HepG2 (cell line): ENCODE measurements around the gene PIGL. TPM values are rescaled to one million over a fixed set of nuclear protein-coding genes. Genes with fewer than 3 reads are reported as not detected.

Experiments
- GABPB1 ChIP-seq: IDR thresholded peaks from 2 replicates; pipeline ENCODE4 v1.6.1; 2016; ENCODE audit warnings: mild to moderate bottlenecking, missing genetic modification reagents, moderate library complexity, missing compliant biosample characterization
- POLR2AphosphoS2 ChIP-seq: IDR thresholded peaks from 2 replicates; pipeline ENCODE4 v1.6.1; 2011; ENCODE audit warnings: low read depth, low read length, improper control_type of control experiment
- PTBP1 ChIP-seq: fragments of 200-400 bp; formaldehyde crosslinking; IDR thresholded peaks from 2 replicates; pipeline ENCODE4 v1.6.1; 2018; ENCODE audit warnings: low read length, low read depth; ENCODE audit not compliant: poor library complexity, severe bottlenecking
- SMARCE1 ChIP-seq: fragments of 450-650 bp; IDR thresholded peaks from 2 replicates; pipeline ENCODE4 v1.6.1; 2017; ENCODE audit warnings: borderline replicate concordance
- TARDBP ChIP-seq: sonication (generic); formaldehyde crosslinking; IDR thresholded peaks from 2 replicates; pipeline ENCODE4 v1.8.0; 2022; ENCODE audit warnings: mild to moderate bottlenecking, missing genetic modification reagents
- TGIF2 ChIP-seq: IDR thresholded peaks from 2 replicates; pipeline ENCODE4 v1.6.1; 2016; ENCODE audit warnings: control low read depth, missing compliant biosample characterization
- ZNF180 ChIP-seq: sonication (generic); formaldehyde crosslinking; IDR thresholded peaks from 2 replicates; pipeline ENCODE4 v1.4.0; 2020; ENCODE audit warnings: low read depth, missing genetic modification reagents, borderline replicate concordance
- ZNF20 ChIP-seq: sonication (generic); formaldehyde crosslinking; IDR thresholded peaks from 2 replicates; pipeline ENCODE4 v1.4.0; 2020; ENCODE audit warnings: mild to moderate bottlenecking, moderate library complexity, missing genetic modification reagents
- ZNF24 ChIP-seq: fragments of 450-650 bp; IDR thresholded peaks from 2 replicates; pipeline ENCODE4 v1.6.1; 2017; ENCODE audit warnings: antibody characterized with exemption, mild to moderate bottlenecking
- ZNF251 ChIP-seq: sonication (generic); formaldehyde crosslinking; IDR thresholded peaks from 2 replicates; pipeline ENCODE4 v1.9.0; 2021; ENCODE audit warnings: mild to moderate bottlenecking, missing genetic modification reagents
- ZNF432 ChIP-seq: sonication (generic); formaldehyde crosslinking; IDR thresholded peaks from 2 replicates; pipeline ENCODE4 v1.5.0; 2020; ENCODE audit warnings: missing genetic modification reagents, mild to moderate bottlenecking, borderline replicate concordance
- ZNF788 ChIP-seq: sonication (generic); formaldehyde crosslinking; IDR thresholded peaks from 2 replicates; pipeline ENCODE4 v1.5.0; 2020; ENCODE audit warnings: mild to moderate bottlenecking, missing genetic modification reagents, borderline replicate concordance
- polyA plus RNA-seq, 8 experiments: library from polyadenylated mRNA; depleted of rRNA in 3 of 8; stranded (reverse) in 7 of 8; unstranded in 1 of 8; fragments of >200 nt; fragmentation: Illumina TruSeq in 4 of 8; extraction: Trizol in 4 of 8; gene quantifications; 2 replicates each; pipeline versions ENCODE4 v1.2.1 to v1.2.3, GENCODE V29; 2011 to 2016; ENCODE audit warnings: low read depth in 4 of 8, missing spikeins in 1 of 8, mixed read lengths in 1 of 8; ENCODE audit not compliant: insufficient read depth in 1 of 8
- total RNA-seq, 5 experiments: library from RNA; depleted of rRNA; stranded (reverse); fragments of >200 nt; fragmentation: Illumina TruSeq; extraction: Trizol; gene quantifications; 2 replicates each; pipeline ENCODE4 v1.2.3, GENCODE V29; 2016; ENCODE audit warnings: low read depth in 1 of 5
- TF ChIP-seq, protein P1 (sequence below): sonication (generic); formaldehyde crosslinking; IDR thresholded peaks from 2 replicates; pipeline ENCODE4 v1.8.1; 2023; ENCODE audit warnings: missing genetic modification reagents, inconsistent platforms, borderline replicate concordance
- TF ChIP-seq, protein P2 (sequence below): sonication (generic); formaldehyde crosslinking; IDR thresholded peaks from 2 replicates; pipeline ENCODE4 v1.4.0; 2020; ENCODE audit warnings: missing genetic modification reagents
- TF ChIP-seq, protein P3 (sequence below): IDR thresholded peaks from 2 replicates; pipeline ENCODE4 v1.6.1; 2016
- TF ChIP-seq, protein P4 (sequence below): sonication (generic); formaldehyde crosslinking; IDR thresholded peaks from 2 replicates; pipeline ENCODE4 v1.4.0; 2020; ENCODE audit warnings: missing genetic modification reagents, low read depth, mild to moderate bottlenecking, borderline replicate concordance
- TF ChIP-seq, protein P5 (sequence below): sonication (generic); formaldehyde crosslinking; IDR thresholded peaks from 2 replicates; pipeline ENCODE4 v1.4.0; 2020; ENCODE audit warnings: missing genetic modification reagents, borderline replicate concordance
- TF ChIP-seq, protein P6 (sequence below): sonication (generic); formaldehyde crosslinking; IDR thresholded peaks from 2 replicates; pipeline ENCODE4 v1.8.1; 2023; ENCODE audit warnings: mild to moderate bottlenecking, moderate library complexity, missing genetic modification reagents

The PIGL gene
- total and polyA plus RNA-seq, 2 of the 13 experiments (the other 11 are each of a cell fraction or from before 2014, with no cell fraction given) = 28.5 to 63.8 TPM

DNA sequence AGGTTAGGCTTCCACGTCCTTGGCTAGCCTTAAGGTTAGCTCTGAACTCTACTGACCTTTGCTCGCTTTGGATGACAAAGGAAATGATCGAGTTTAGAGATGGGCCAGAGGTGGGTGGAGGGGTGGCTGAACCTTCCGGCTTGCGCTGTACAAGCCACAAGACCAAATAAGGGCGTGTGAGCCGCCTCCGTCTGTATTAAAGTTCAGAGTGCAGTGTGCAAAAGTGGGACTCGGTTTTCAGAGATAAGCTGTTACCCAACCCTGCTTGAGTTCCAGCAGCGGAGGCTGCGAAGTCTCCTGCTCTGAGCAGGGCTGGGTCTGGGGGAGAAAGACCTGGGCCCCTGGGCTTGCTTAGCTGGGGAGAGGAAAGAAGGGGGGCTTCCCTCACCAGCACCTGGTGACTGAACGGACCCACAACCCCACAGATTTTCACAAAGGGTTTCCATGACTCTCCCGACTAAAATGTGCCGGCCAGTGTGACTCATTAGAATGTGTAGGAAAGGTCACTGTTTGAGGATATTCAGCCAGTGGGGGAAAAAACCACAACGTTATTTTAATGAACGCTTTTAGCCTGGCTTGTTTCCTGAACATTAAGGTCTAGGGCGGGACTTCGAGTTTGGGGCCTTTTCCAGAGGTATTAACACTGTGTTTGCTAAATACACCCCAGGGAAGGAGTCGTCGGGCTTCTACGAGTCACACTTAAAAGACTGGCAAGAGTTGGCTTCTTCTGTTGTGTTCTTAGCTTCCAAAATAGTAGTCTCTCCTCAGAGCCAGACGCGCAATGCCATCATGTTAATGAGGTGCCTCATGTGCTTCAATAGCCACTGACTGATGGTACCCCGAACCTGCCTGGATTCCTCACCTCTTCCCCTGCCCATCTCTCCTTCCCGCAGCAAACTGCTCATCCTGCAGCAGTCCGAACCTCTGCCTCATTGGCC, 69.3 kb downstream of the PIGL start (continued):
- TF ChIP-seq, protein P1, sequence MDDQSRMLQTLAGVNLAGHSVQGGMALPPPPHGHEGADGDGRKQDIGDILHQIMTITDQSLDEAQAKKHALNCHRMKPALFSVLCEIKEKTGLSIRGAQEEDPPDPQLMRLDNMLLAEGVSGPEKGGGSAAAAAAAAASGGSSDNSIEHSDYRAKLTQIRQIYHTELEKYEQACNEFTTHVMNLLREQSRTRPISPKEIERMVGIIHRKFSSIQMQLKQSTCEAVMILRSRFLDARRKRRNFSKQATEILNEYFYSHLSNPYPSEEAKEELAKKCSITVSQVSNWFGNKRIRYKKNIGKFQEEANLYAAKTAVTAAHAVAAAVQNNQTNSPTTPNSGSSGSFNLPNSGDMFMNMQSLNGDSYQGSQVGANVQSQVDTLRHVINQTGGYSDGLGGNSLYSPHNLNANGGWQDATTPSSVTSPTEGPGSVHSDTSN (CRISPR knock-in tag) = no peak
- TF ChIP-seq, protein P2, sequence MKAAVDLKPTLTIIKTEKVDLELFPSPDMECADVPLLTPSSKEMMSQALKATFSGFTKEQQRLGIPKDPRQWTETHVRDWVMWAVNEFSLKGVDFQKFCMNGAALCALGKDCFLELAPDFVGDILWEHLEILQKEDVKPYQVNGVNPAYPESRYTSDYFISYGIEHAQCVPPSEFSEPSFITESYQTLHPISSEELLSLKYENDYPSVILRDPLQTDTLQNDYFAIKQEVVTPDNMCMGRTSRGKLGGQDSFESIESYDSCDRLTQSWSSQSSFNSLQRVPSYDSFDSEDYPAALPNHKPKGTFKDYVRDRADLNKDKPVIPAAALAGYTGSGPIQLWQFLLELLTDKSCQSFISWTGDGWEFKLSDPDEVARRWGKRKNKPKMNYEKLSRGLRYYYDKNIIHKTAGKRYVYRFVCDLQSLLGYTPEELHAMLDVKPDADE (CRISPR knock-in tag) = no peak
- TF ChIP-seq GABPB1 (CRISPR knock-in tag) (peak; percentile 68), ZNF432 (CRISPR knock-in tag) (no peak), ZNF180 (no peak), POLR2AphosphoS2 (peak; percentile 89; the same call in 1 of the 2 replicates), ZNF24 (peak; percentile 3; the same call in 1 of the 2 replicates), ZNF788 (peak; percentile 94; the same call in 1 of the 2 replicates), ZNF251 (CRISPR knock-in tag) (no peak), PTBP1 (no peak), TARDBP (CRISPR knock-in tag) (peak; percentile 93), ZNF20 (CRISPR knock-in tag) (no peak), SMARCE1 (no peak), TGIF2 (CRISPR knock-in tag) (no peak)
- TF ChIP-seq, protein P3, sequence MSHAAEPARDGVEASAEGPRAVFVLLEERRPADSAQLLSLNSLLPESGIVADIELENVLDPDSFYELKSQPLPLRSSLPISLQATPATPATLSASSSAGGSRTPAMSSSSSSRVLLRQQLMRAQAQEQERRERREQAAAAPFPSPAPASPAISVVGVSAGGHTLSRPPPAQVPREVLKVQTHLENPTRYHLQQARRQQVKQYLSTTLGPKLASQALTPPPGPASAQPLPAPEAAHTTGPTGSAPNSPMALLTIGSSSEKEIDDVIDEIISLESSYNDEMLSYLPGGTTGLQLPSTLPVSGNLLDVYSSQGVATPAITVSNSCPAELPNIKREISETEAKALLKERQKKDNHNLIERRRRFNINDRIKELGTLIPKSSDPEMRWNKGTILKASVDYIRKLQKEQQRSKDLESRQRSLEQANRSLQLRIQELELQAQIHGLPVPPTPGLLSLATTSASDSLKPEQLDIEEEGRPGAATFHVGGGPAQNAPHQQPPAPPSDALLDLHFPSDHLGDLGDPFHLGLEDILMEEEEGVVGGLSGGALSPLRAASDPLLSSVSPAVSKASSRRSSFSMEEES (CRISPR knock-in tag) = peak; percentile 58
- TF ChIP-seq, protein P4, sequence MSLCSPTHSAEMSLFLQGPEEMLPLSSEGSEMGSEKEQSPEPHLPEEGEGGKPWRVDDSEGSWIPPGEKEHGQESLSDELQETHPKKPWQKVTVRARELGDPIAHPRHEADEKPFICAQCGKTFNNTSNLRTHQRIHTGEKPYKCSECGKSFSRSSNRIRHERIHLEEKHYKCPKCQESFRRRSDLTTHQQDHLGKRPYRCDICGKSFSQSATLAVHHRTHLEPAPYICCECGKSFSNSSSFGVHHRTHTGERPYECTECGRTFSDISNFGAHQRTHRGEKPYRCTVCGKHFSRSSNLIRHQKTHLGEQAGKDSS (CRISPR knock-in tag) = peak; percentile 57; the same call in 1 of the 2 replicates
- TF ChIP-seq, protein P5, sequence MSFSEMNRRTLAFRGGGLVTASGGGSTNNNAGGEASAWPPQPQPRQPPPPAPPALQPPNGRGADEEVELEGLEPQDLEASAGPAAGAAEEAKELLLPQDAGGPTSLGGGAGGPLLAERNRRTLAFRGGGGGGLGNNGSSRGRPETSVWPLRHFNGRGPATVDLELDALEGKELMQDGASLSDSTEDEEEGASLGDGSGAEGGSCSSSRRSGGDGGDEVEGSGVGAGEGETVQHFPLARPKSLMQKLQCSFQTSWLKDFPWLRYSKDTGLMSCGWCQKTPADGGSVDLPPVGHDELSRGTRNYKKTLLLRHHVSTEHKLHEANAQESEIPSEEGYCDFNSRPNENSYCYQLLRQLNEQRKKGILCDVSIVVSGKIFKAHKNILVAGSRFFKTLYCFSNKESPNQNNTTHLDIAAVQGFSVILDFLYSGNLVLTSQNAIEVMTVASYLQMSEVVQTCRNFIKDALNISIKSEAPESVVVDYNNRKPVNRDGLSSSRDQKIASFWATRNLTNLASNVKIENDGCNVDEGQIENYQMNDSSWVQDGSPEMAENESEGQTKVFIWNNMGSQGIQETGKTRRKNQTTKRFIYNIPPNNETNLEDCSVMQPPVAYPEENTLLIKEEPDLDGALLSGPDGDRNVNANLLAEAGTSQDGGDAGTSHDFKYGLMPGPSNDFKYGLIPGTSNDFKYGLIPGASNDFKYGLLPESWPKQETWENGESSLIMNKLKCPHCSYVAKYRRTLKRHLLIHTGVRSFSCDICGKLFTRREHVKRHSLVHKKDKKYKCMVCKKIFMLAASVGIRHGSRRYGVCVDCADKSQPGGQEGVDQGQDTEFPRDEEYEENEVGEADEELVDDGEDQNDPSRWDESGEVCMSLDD (CRISPR knock-in tag) = peak; percentile 73; the same call in 1 of the 2 replicates
- TF ChIP-seq, protein P6, sequence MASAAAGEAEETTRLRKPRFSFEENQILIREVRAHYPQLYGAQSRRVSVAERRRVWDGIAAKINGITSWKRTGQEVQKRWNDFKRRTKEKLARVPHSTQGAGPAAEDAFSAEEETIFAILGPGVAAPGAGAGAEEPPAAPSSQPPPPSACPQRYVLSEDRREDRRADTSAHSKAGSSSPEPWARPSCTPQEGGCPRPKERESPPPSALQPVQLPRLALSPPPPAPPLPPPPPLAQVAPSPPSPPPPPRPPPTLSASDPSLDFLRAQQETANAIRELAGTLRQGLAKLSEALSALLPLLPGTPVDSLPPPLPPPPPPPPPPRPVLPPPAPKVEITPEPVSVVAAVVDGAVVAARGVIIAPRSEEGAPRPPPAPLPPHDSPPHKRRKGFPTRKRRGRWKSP = peak; percentile 87
